HCT116 (cell line): ENCODE data around the gene MMP28.

Experiments used
- EZH2 ChIP-seq: fragments of 200-600 bp; sonication (generic); IDR thresholded peaks from 2 replicates; pipeline ENCODE4 v1.6.1; 2017; ENCODE audit warnings: antibody characterized with exemption, mixed run types
- POLR2A ChIP-seq: IDR thresholded peaks from 2 replicates; pipeline ENCODE4 v1.7.0; 2011; ENCODE audit warnings: borderline replicate concordance; ENCODE audit not compliant: insufficient read depth, insufficient read length; ENCODE audit errors: extremely low read depth
- POLR2AphosphoS5 ChIP-seq: IDR thresholded peaks from 2 replicates; pipeline ENCODE4 v1.6.1; 2011; ENCODE audit warnings: mild to moderate bottlenecking, low read depth, low read length, moderate library complexity
- RAD21 ChIP-seq: IDR thresholded peaks from 2 replicates; pipeline ENCODE4 v1.6.1; 2012; ENCODE audit warnings: low read depth, mild to moderate bottlenecking
- TCF7L2 ChIP-seq: IDR thresholded peaks from 2 replicates; pipeline ENCODE4 v1.7.0; 2011; ENCODE audit warnings: borderline replicate concordance, inconsistent platforms; ENCODE audit not compliant: insufficient read depth, insufficient read length; ENCODE audit errors: extremely low read depth
- TF ChIP-seq, protein P1 (sequence below), 3 experiments: fragments of 200-600 bp in 1 of 3; sonication (generic) in 1 of 3; IDR thresholded peaks in 2 of 3; conservative IDR thresholded peaks in 1 of 3; 2 replicates each; pipeline ENCODE4 v1.5.1; 2012 to 2017; ENCODE audit warnings: low read depth in 2 of 3, low read length in 2 of 3, antibody characterized with exemption in 1 of 3, borderline replicate concordance in 1 of 3, control low read depth in 1 of 3, mild to moderate bottlenecking in 1 of 3, mixed read lengths in 1 of 3, mixed run types in 1 of 3, moderate library complexity in 1 of 3; ENCODE audit not compliant: insufficient read depth in 1 of 3
- TF ChIP-seq, protein P2 (sequence below): IDR thresholded peaks from 2 replicates; pipeline ENCODE4 v1.6.1; 2012; ENCODE audit warnings: low read depth

DNA sequence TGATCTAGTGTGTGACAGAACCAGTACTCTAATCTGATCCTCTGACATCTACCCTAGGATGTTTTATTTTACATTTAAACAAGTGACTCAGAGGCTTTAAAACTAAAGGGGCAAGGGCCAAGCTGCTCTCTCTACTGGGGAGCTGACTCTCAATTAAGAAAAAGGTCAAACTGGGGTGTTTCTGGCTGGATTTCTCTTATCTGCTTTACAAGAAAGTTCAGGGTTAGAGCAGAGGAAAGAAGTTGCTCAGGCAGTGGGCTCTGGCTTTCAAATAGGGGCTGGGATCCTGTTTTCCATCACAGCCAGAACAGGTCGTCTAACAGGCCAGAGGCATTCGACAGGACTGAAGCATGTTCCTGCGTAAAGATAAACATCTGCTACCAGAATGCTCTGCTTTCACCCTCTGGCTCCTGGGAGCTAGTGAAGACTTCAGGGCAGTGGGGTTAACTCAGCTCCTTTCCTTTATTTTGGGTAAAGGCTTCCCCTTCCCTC, 8.5 kb downstream of the MMP28 start:
- TF ChIP-seq EZH2, result no peak
- no peak for TF ChIP-seq TCF7L2
- no peak for TF ChIP-seq POLR2AphosphoS5
- no peak for TF ChIP-seq RAD21
- TF ChIP-seq, protein P1, sequence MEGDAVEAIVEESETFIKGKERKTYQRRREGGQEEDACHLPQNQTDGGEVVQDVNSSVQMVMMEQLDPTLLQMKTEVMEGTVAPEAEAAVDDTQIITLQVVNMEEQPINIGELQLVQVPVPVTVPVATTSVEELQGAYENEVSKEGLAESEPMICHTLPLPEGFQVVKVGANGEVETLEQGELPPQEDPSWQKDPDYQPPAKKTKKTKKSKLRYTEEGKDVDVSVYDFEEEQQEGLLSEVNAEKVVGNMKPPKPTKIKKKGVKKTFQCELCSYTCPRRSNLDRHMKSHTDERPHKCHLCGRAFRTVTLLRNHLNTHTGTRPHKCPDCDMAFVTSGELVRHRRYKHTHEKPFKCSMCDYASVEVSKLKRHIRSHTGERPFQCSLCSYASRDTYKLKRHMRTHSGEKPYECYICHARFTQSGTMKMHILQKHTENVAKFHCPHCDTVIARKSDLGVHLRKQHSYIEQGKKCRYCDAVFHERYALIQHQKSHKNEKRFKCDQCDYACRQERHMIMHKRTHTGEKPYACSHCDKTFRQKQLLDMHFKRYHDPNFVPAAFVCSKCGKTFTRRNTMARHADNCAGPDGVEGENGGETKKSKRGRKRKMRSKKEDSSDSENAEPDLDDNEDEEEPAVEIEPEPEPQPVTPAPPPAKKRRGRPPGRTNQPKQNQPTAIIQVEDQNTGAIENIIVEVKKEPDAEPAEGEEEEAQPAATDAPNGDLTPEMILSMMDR (IDR thresholded peaks at IDR 0.05 in 2 of 3, conservative IDR thresholded peaks at IDR 0.05 in 1 of 3; ENCODE audit: borderline replicate concordance in 1 of 3, insufficient read depth in 1 of 3, low read depth in 2 of 3, low read length in 2 of 3), result no peak
- no peak for TF ChIP-seq POLR2A
- TF ChIP-seq, protein P2, sequence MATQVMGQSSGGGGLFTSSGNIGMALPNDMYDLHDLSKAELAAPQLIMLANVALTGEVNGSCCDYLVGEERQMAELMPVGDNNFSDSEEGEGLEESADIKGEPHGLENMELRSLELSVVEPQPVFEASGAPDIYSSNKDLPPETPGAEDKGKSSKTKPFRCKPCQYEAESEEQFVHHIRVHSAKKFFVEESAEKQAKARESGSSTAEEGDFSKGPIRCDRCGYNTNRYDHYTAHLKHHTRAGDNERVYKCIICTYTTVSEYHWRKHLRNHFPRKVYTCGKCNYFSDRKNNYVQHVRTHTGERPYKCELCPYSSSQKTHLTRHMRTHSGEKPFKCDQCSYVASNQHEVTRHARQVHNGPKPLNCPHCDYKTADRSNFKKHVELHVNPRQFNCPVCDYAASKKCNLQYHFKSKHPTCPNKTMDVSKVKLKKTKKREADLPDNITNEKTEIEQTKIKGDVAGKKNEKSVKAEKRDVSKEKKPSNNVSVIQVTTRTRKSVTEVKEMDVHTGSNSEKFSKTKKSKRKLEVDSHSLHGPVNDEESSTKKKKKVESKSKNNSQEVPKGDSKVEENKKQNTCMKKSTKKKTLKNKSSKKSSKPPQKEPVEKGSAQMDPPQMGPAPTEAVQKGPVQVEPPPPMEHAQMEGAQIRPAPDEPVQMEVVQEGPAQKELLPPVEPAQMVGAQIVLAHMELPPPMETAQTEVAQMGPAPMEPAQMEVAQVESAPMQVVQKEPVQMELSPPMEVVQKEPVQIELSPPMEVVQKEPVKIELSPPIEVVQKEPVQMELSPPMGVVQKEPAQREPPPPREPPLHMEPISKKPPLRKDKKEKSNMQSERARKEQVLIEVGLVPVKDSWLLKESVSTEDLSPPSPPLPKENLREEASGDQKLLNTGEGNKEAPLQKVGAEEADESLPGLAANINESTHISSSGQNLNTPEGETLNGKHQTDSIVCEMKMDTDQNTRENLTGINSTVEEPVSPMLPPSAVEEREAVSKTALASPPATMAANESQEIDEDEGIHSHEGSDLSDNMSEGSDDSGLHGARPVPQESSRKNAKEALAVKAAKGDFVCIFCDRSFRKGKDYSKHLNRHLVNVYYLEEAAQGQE, result no peak
